Left ventricle myocardium superior (tissue), 1 donor: ENCODE results near the gene PKN3. TPM values are rescaled to one million over a fixed set of nuclear protein-coding genes. Genes with fewer than 3 reads are reported as not detected.
"Not testable (repeated sequence)": the region's sequence is repeated elsewhere in the genome, so short reads cannot be mapped to it uniquely, and the experiment has no call there.

Experiments
- ATAC-seq: fragments of 200-7000 bp; cut with Tn5 transposase; one replicate; pipeline ENCODE4 v1.9.1; 2020; ENCODE audit warnings: mild to moderate bottlenecking, moderate library complexity
- DNase-seq: peaks from one replicate; pipeline ENCODE4 v3.0.0-alpha.2; 2020
- intact Hi-C: fragments of 100-400 bp; cut with micrococcal nuclease; formaldehyde crosslinking; loops from one replicate; pipeline ENCODE4 v1.11.0; 2022
- total RNA-seq: library from RNA; stranded (reverse); fragmentation: NEBNext Ultra II Directional; extraction: Animal tissue kit (Norgen Biotek cat#: 25700); gene quantifications from one replicate; pipeline ENCODE4 v1.2.1, GENCODE V29; 2021
- donor health status: DM: no; HTN: yes; CAD: no; lungs with severe emphysema.

PKN3 gene
- total RNA-seq, 1 donor from 2014 or later = 5.9 TPM

DNA sequence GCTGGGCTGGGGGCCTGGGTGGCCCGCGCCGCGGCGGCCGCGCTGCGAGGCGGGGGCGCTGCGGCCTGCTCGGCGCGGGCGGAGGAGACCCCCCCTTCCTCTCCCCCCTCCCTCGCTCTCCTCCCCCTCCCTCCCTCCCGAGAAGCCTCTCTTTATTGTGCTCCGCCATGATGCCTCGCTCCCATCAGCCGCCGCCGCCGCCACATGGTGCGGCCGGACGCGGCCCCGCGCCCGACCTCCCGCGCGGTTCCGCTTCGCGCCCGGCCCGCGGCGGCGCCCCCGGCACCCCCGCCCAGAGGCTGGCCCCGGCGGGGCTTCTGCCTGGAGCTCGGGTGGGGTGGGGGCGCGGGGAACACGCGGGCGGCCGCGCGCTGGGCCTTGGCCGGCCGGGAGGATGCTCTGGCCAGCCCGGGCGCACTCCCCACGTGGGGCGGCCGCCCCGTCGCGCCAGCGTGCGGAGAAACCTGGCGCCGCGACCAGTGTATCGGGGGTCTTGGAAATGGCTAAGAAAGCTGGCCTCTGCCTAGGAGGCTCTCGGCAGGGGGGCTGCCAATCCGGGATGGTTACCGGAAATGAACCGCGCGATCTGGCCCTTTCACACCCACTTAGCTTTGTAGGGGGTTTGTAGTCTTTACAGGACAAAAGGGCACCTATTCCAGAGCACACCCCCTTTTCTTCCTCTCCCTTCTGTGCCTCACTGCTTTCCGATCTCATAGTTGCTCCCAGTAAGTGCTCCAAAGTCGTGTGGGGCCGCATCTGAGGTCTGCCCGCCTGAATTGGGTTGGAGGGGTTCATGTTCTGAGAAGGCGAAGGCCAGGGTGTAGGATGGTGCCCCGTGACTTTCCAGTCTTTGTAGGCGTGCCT is 12.3 kb upstream of the PKN3 start:
- DNase-seq (peak; percentile 47), ATAC-seq (no peak)
- intact Hi-C loops = no loop called here

DNA sequence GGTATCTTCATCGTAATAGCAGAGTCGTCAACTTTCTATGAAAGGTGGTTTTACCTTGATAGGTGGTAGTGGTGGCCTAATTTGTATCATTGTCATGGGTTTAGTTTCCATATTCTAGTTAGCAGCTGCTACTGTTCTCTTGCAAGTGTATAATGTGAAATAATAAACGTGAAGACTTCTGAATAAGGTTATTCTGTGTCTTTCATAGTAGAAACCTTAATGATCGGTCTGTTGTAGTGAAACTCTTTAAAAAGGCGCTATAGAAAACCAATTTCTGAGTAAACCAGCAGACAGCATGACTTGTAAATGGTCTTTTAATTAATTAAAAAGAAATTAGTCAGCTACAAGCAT is 11.6 kb upstream of the PKN3 start:
- intact Hi-C loops = no loop called here
- DNase-seq (no peak), ATAC-seq (no peak)

DNA sequence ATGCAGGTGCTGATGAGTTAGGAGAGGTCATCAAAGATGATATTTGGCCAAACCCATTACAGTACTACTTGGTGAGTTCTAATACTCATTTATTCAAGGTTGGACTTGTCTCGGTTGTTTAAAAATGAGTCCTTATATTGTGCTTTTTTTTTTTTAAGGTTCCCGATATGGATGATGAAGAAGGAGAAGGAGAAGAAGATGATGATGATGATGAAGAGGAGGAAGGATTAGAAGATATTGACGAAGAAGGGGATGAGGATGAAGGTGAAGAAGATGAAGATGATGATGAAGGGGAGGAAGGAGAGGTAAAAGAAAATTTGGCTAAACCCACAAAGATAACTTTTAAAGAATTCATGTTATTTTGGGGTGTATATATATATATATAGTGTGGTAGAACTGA is 8.6 kb upstream of the PKN3 start:
- ATAC-seq, DNase-seq, intact Hi-C loops: not testable (repeated sequence)

DNA sequence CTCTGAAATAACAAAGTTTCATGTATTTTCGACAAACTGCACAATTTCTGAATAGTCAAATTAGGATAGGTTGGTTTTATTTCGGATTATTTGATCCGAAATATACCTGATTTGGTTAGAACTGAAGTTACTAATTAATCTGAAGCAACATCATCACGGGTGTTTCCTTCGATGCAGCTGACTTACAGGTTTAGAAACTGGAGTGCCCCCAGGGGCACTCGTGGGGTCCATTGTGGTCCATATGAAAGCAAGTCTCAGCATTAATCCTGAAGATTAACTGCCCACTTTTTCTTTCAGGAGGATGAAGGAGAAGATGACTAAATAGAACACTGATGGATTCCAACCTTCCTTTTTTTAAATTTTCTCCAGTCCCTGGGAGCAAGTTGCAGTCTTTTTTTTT is 8.0 kb upstream of the PKN3 start:
- intact Hi-C loops = no loop called here
- ATAC-seq (no peak), DNase-seq (peak; percentile 3)

DNA sequence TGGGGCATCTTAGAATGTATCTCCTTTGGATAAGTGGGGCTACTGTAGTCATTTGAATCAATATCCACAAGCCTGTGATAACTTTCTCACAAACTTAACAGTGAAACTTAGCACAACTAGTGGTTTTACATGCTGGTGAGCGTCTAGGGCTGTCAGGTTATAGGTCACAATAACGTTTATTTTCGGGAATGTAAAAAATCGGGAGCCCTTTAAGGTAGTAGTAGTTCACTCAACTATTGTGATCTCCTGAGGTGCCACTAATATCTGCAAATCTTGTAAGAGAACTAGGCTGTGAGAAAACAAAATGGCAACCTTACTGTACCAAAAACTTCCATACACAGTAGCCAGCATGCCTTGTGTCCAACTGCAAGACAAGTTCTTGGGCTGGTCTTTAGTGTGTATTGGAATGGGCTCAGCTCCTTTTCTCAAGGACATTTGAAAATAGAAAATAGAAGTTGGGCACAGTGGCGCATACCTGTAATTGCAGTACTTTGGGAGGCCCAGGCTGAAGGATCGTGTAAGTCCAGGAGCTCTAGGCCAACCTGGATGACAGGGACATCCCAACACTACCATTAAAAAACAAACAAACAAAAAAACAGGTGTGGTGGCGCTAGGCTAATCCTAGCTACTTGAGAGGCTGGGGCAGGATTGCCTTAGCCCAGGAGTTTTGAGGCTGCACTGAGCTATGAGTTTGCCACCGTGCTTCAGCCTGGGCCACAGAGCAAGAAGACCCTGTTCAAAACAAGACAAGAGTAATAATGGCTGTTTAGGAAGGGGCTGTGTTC is 5.2 kb upstream of the PKN3 start:
- ATAC-seq (no peak), DNase-seq (no peak)
- intact Hi-C loops = no loop called here

DNA sequence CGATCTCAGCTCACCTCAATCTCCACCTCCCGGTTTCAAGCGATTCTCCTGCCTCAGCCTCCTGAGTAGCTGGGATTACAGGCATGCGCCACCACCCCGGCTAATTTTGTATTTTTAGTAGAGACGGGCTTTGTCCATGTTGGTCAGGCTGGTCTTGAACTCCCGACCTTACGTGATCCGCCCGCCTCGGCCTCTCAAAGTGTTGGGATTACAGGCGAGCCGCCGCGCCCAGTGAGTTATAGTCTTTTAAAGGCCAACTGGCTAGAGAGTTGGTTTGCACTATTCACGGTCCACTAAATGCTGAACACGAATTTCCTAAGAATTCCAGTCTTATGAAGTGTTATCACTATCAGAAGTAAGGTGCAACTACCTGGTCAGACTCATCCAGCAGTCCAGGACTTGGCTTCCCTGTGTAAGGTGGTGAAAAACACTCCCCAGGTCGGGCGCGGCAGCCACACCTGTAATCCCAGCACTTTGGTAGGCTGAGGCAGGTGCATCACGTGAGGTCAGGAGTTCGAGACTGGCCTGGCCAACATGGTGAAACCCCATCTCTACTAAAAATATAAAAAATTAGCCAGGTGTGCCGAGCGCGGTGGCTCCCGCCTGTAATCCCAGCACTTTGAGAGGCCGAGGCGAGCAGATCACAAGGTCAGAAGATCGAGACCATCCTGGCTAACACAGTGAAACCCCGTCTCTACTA is 3.1 kb upstream of the PKN3 start:
- ATAC-seq, intact Hi-C loops: not testable (repeated sequence)
- peak; percentile 22 for DNase-seq

DNA sequence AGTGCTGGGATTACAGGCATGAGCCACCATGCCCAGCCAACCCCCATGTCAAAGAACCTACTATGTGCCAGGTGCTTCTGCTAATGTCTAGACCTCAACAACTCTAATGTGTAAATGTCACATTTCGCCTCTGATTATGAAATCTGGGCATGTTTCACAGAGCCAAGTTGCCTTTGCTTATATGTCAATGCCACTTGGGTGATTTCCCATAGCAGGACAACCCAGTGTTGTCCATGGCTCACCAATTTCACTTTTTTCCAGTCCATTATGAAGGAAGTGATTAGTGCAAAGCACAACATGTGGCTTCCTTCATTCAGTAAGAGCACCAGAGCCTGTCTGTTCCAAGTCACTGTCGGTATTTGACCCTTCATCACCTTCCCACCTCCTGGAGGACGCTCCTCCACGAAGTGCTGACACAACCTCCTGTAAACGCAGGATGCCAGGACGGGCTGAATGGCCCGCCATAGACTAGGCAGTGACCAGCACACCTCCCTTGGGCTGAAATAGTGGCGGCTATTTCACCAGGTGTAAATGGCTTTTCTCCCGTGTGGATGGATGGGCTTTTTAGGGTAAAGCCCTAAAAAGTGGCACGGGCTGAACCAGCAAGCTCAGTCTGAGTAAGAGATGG is 962 bp upstream of the PKN3 start:
- no peak for ATAC-seq
- intact Hi-C loops = no loop called here
- peak; percentile 24 for DNase-seq

DNA sequence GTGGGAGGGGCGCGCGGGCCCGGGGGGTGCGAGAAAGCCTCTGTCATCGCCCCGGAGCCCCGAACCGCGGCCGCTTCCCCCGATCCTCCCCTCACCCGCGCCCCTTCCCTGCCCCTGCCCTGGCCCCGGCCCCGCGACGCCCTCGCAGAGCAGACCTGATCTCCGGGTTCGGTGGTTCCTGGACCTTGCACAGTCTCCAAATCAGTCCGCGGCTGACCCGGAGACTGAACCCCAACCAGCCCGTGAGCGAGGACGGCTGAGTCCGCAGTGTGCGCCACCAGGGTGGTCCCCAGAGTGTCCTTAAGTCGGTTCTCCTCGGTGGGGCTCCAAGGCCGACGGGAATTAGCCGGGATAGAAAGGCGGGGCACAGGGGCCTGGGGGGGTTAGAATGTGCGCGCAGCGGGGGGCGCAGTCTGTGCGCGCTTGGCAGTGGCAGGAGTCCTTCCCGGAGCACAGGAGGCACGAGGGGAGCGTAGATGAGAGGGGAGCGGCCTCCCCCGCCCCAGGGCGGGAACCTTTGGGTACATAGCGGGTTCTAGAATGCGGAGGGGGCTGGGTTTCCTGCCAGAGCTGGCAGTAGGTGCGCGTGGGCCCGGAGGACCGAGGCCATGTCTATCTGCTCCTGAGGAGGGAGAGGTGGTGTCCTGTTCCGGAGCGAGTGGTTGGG is 779 bp downstream of the PKN3 start:
- intact Hi-C loops = no loop called here
- DNase-seq (peak; percentile 57), ATAC-seq (peak; percentile 26)

DNA sequence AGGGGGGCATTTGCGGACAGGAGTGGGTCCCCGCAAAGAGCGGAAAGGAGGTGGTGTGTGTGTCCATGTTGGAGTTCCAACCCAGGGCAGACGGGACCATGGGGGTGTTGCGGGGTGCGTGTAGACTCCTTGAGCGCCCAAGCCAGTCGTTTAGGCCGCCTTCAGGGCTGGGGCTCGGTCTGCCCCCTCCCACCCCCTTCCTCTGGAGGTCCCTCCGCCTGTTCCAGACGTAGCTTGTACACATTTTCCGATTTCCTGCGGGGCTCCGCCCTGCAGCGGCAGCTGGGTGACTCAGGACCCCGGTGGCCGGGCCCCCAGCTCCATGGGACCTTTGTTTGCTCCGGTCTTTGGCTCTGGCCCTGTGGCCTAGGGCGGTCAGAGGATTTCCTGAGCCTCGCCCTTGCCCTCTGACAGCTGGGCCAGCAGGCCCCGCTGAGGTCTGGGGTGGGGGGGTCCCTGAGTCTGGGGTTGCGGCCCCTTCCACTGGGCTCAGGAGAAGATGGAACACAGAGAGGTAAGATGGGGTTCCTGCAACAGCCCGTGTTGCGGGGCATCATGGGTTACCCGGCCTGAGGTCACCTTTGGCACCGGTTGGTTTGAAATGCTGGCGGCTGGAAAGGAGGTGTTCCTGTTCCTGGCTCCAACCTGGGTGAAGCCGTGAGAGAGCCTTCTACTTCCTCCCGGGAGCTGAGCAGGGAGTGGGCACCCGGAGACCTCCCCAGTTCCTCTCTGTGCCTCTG is 1.5 kb downstream of the PKN3 start:
- ATAC-seq (peak; percentile 49), DNase-seq (peak; percentile 69)
- intact Hi-C loops = no loop called here

DNA sequence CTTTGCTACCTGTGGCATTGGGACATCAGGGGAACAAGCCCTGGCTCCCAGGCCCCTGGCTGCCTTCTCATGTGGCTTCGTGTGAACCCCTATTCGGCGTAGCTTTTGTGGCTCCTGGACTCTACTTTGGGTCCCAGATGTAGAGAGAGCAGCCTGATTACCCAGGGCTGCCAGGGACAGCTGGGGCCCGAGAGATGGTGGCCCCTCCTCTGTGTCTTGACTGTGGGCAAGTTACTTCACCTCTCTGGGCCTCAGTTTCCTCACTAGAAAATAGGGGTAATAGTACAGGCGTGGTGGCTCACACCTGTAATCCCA is 2.0 kb downstream of the PKN3 start:
- DNase-seq (peak; percentile 17), ATAC-seq (no peak)
- intact Hi-C loops = no loop called here

DNA sequence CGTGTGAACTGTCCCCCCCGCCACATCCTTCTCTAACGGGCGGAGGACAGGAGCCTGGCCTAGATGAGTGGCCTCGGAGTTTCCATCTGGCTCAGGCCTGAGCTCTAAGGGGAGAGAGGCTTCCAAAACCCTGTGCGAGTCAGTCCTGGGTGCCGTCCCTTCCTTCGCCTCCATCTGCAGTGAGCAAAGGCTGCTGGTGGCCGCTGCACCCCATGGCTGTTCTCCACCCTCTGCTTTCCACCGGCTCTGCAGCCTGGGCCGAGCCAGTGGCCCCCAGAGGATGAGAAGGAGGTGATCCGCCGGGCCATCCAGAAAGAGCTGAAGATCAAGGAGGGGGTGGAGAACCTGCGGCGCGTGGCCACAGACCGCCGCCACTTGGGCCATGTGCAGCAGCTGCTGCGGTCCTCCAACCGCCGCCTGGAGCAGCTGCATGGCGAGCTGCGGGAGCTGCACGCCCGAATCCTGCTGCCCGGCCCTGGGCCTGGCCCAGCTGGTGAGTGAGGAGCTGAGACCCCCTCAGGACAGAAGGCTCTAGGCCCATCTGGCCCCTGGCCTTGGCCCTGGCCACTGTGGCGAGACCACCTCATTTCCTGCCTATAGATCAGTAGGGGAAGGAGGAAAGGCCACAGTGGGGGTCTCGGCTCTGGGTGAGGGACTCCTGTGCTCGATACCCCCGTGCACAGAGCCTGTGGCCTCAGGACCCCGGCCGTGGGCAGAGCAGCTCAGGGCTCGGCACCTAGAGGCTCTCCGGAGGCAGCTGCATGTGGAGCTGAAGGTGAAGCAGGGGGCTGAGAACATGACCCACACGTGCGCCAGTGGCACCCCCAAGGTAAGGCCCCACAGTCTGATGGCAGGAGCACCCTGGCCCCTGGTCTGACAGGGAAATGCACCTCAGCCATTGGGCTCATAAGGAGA is 3.0 kb downstream of the PKN3 start:
- no peak for ATAC-seq
- intact Hi-C loops = no loop called here
- DNase-seq = peak; percentile 17

DNA sequence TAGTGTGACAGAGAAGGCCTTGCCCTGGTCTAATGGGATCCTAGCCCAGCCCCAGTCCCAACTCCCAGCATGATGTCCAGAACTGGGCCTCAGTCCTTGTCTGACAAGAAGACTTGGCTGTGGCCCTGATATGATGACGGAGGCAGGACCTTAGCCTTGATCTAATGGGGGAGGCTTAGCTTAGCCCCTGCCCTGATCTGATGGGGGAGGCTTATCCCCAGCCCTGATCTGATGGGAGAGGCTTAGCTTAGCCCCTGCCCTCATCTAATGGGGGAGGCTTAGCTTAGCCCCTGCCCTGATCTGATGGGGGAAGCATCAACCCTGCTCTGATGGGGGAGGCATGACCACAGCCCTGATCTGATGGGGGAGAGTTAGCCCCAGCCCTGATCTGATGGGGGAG is 3.7 kb downstream of the PKN3 start:
- ATAC-seq (no peak), DNase-seq (peak; percentile 0)
- intact Hi-C loops = no loop called here

DNA sequence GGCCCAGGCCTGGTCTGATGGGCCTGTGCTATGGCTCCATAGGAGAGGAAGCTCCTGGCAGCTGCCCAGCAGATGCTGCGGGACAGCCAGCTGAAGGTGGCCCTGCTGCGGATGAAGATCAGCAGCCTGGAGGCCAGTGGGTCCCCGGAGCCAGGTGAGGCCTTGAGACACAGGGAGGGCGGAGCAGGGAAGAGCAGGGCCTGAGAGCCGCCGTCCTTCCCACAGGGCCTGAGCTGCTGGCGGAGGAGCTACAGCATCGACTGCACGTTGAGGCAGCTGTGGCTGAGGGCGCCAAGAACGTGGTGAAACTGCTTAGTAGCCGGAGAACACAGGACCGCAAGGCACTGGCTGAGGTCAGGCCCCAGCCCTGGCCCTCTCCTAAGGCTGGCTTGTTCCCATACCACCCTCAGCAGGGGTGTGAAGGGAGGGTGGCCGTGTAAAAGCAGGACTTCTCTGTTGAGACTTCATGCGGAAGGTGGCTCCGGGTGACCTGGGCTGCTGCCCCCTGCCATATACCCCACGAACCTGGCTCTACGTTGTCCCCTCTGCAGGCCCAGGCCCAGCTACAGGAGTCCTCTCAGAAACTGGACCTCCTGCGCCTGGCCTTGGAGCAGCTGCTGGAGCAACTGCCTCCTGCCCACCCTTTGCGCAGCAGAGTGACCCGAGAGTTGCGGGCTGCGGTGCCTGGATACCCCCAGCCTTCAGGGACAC is 4.5 kb downstream of the PKN3 start:
- no peak for ATAC-seq
- intact Hi-C loops = no loop called here
- peak; percentile 27 for DNase-seq

DNA sequence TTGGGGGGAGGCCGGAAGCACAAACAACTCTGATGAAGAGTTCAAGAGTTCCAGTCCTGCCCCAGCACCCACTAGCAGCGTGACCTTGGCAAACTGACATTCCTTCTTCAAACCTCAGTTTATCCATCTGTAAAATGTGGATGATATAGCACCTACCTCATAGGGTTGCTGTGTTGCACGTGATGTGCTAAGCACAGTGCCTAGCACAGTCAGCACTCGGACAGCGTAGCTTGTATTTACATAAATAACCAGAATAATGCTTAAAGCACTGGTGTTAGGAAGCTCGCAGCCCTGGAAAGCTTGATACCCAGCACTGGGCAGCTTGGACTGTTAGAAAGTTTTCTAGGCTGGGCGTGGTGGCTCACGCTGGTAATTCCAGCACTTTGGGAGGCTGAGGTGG is 5.1 kb downstream of the PKN3 start:
- intact Hi-C loops = no loop called here
- DNase-seq = peak; percentile 8
- no peak for ATAC-seq

DNA sequence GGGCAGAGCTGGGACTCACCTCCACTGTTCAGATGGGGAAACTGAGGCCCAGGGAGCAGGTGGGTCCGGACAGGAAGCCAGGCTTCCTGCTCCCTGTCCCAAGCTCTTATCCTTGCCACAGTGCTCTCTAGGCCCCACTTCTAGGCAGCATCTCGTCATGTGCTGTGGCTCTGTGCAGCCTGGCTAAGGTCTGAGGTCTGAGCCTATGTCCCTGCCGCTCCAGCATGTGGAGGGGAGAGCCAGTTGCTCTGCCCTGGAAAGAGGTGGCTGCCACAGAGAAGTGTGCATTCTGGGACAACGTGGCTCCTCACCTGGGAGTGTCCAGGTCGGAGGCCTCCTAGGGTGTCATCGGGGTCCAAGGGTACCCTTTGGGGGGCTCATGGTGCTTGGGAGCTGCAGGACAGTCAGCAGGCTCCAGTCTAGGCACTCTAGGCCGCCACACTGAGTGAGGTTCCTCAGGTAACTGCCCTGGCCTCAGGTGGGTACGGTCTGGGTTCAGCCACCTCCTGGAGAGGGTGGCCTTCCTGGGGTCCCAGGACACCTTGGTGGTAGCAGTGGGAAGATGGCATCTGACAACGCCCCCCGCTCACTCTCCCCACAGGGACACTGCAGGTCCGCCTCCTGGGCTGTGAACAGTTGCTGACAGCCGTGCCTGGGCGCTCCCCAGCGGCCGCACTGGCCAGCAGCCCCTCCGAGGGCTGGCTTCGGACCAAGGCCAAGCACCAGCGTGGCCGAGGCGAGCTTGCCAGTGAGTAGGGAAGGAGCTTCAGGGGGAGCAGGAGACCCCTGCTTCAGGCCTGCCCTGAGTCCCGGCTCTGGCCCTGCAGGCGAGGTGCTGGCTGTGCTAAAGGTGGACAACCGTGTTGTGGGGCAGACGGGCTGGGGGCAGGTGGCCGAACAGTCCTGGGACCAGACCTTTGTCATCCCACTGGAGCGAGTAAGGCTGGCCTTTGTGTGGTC is 10.4 kb downstream of the PKN3 start:
- no peak for ATAC-seq
- peak; percentile 21 for DNase-seq
- intact Hi-C loops = no loop called here

DNA sequence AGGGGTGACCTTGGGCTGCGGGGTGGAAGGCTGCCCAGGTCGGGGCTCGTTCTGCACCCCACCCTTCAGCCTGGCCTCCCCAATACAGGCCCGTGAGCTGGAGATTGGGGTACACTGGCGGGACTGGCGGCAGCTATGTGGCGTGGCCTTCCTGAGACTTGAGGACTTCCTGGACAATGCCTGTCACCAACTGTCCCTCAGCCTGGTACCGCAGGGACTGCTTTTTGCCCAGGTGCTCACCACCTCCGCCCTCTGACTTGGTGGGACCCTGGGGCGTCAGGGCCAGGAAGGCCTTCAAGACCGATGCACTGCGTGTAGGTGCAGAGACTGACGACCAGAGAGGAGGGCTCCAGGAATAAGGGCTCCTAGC is 11.1 kb downstream of the PKN3 start:
- ATAC-seq (no peak), DNase-seq (peak; percentile 14)
- intact Hi-C loops = no loop called here
